ENCODE data around the gene ZNF317. TPM values are rescaled to one million over a fixed set of nuclear protein-coding genes. Genes with fewer than 3 reads are reported as not detected.

ZNF317 gene
- total and polyA plus RNA-seq, 2 of the 4 experiments (the other 2 are of a cell fraction) = 13.0 to 17.6 TPM

- H3K9me3 ChIP-seq (ENCODE audit: control insufficient read depth, insufficient read depth, low read length) = peaks cover 49% of the 10 kb centered on the region
These were observed 9.8 kb downstream of the ZNF317 start for GRCh38 chr19:9149997-9150396.

More at GRCh38 chr19:9149997-9150396, 9.8 kb downstream of the ZNF317 start:
- Histone ChIP-seq H3K4me1 (ENCODE audit: control insufficient read depth, insufficient read depth, low read length) (no peaks in the 10 kb centered on the region), H2BK120ac (ENCODE audit: low read depth, low read length) (no peak overlapping the region), H3K27me3 (ENCODE audit: control insufficient read depth, insufficient read depth, low read length) (no peaks in the 10 kb centered on the region), H4K8ac (ENCODE audit: low read depth in 2 of 2, low read length in 2 of 2) (no peak overlapping the region), H3K27ac (ENCODE audit: insufficient read depth, low read length) (no peak overlapping the region), H3K23ac (ENCODE audit: low read depth, low read length) (no peak overlapping the region), H2BK20ac (ENCODE audit: low read depth, low read length) (no peak overlapping the region), H4K91ac (ENCODE audit: insufficient read depth, low read depth, low read length) (no peak overlapping the region), H2AK9ac (replicated peaks; ENCODE audit: low read depth, low read length, poor library complexity) (no peak overlapping the region), H3K4me3 (ENCODE audit: insufficient read depth, low read depth, low read length) (no peak overlapping the region), H2AK5ac (ENCODE audit: low read depth, low read length) (no peak overlapping the region), H3K79me1 (ENCODE audit: low read depth in 1 of 2, low read length in 2 of 2) (peaks cover 12 to 18% of the 10 kb centered on the region in 2 experiments), H3K56ac (ENCODE audit: extremely low read depth, insufficient read depth, low read length) (no peak overlapping the region), H4K5ac (ENCODE audit: low read depth, low read length) (no peak overlapping the region), H3K14ac (replicated peaks; ENCODE audit: low read depth, low read length) (no peak overlapping the region), H3K4me2 (ENCODE audit: low read depth, low read length) (no peak overlapping the region), H2BK5ac (ENCODE audit: low read depth, low read length, poor library complexity, severe bottlenecking) (no peak overlapping the region), H2BK15ac (ENCODE audit: low read depth, low read length) (no peak overlapping the region), H3K18ac (ENCODE audit: low read depth, low read length) (no peak overlapping the region), H3K9ac (ENCODE audit: low read depth, low read length) (no peak overlapping the region), H4K20me1 (ENCODE audit: insufficient read depth, low read length) (peaks cover 21% of the 10 kb centered on the region), H3K36me3 (ENCODE audit: control insufficient read depth, insufficient read depth, low read length) (peaks cover 34% of the 10 kb centered on the region), H3K4ac (ENCODE audit: low read depth, low read length) (no peak overlapping the region), H2AFZ (replicated peaks; ENCODE audit: low read length, poor library complexity) (no peak overlapping the region), H3K9me1 (ENCODE audit: insufficient read depth, low read length) (no peaks in the 10 kb centered on the region)
- dilution Hi-C loops (cut with HindIII; ENCODE audit: low sequenced_read_pairs, unreplicated experiment) = no loop called here
- no peak for DNase-seq
- 100% methylated on average over 1 of the region's 4 CpGs; no CpG with 5 or more reads in 1 of the 2 experiments for WGBS, 2 experiments (ENCODE audit: extremely low coverage in 2 of 2, insufficient read length in 1 of 2)
- no peak for ATAC-seq (ENCODE audit: low read depth)
- intact Hi-C loops (cut with micrococcal nuclease) = no loop called here
- POLR2A ChIA-PET (ENCODE audit: unreplicated experiment) = no interaction called here
- TF ChIP-seq ELK1 (IDR thresholded peaks at IDR 0.05; ENCODE audit: borderline replicate concordance, low read depth, low read length) (no peak), FOS (IDR thresholded peaks at IDR 0.05; ENCODE audit: low read depth, low read length) (no peak), MAZ (IDR thresholded peaks at IDR 0.05; ENCODE audit: borderline replicate concordance, low read depth, low read length) (no peak), CHD1 (IDR thresholded peaks at IDR 0.05; ENCODE audit: low read depth, low read length) (no peak), MAFK (IDR thresholded peaks at IDR 0.05; ENCODE audit: low read depth, low read length) (no peak), POLR2A (IDR thresholded peaks at IDR 0.05; ENCODE audit: low read depth, low read length) (no peak), BHLHE40 (IDR thresholded peaks at IDR 0.05; ENCODE audit: low read depth, low read length) (no peak), NFE2L2 (IDR thresholded peaks at IDR 0.05; ENCODE audit: low read depth, low read length) (no peak), USF2 (IDR thresholded peaks at IDR 0.05; ENCODE audit: low read depth, low read length) (no peak), MXI1 (IDR thresholded peaks at IDR 0.05; ENCODE audit: borderline replicate concordance, low read depth, low read length) (no peak), SMC3 (IDR thresholded peaks at IDR 0.05; ENCODE audit: low read depth, low read length) (no peak), RAD21 (IDR thresholded peaks at IDR 0.05; ENCODE audit: low read length) (no peak), CTCF (conservative IDR thresholded peaks at IDR 0.05; ENCODE audit: low read depth, low read length) (no peak), RFX5 (IDR thresholded peaks at IDR 0.05; ENCODE audit: low read depth, low read length) (no peak), RCOR1 (IDR thresholded peaks at IDR 0.05; ENCODE audit: insufficient replicate concordance, low read length) (no peak), CEBPB (IDR thresholded peaks at IDR 0.05; ENCODE audit: low read depth, low read length) (no peak)
- in situ Hi-C loops (cut with MboI; ENCODE audit: low sequenced_read_pairs) = loop anchor here (25.0 kb wide), 1 partner anchor 912 kb away; no protein-coding TSS in a partner anchor
- CTCF ChIA-PET = no interaction called here
- BruUV-seq (replicated peaks) = no TSS peak
